Occipital lobe (tissue), 2 donors: ENCODE measurements around the gene CHRND. TPM values are rescaled to one million over a fixed set of nuclear protein-coding genes. Genes with fewer than 3 reads are reported as not detected.
"Not testable (repeated sequence)": the region's sequence is repeated elsewhere in the genome, so short reads cannot be mapped to it uniquely, and the experiment has no call there.

ENCODE experiments used
- DNase-seq: peaks from one replicate; lab custom pipeline; 2025; lab: John Stamatoyannopoulos, UW
- total RNA-seq: library from RNA; depleted of rRNA; stranded (reverse); fragments of >200 nt; gene quantifications from one replicate; pipeline ENCODE4 v1.2.3, GENCODE V29; 2014

Gene CHRND
- total RNA-seq, 1 donor from 2014 or later = not detected

DNA sequence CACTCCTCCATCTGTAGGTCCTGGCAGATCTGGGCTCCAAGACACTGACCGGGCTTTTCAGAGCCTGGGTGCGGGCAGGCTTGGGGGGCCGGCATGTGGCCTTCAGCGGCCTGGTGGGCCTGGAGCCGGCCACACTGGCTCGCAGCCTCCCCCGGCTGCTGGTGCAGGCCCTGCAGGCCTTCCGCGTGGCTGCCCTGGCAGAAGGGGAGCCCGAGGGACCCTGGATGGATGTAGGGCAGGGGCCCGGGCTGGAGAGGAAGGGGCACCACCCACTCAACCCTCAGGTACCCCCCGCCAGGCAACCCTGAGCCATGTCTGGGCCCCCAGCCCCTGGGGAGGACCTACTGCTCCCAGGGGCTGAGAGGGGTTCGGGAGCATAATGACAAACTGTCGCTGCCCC lies 761 bp upstream of the CHRND start:
- DNase-seq = no peak

DNA sequence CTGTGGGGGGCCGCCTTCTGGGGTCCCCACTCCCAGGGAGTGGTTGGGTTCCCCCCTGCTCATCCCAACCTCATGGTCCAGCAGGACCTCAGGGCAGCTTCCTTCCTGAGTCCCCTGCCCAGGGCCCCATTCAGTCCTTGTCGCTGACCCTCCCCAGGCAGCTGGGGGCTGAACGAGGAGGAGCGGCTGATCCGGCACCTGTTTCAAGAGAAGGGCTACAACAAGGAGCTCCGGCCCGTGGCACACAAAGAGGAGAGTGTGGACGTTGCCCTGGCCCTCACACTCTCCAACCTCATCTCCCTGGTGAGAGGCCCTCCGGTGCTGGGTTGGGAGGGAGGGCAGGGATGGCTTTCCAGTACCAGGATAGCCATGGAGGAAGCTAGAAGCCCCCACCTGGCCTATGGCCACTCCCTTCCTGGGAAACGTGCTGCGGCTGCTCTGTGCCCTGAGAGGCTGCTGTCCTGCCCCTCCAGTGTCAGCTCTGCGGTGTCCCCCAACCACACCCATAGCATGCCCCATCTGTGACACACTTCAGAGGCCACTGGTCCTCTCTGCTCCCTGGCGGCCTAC lies 497 bp downstream of the CHRND start:
- DNase-seq = no peak

DNA sequence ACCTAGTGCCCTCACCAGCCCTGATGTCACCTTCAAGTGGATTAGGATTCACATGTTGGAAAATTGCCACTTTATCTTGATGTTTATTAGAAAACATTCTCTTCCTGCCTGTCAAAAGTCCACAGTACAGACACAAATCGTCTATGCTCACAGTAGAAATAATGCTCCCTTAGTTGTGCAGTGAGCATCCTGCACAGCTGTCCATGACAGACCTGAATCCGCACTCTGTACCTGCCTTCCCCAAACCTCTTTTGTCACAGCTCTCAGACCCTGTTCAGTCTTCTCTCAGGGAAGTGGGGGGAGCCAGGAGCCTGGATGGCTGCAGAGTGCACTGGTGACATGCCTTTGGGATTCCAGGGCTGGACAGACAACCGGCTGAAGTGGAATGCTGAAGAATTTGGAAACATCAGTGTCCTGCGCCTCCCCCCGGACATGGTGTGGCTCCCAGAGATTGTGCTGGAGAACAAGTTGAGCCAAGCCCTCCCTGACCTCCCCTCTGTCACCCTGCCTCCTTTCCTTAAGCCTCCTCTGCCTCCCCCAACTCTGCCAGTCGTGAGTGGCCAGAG lies 2.0 kb downstream of the CHRND start:
- no peak for DNase-seq

DNA sequence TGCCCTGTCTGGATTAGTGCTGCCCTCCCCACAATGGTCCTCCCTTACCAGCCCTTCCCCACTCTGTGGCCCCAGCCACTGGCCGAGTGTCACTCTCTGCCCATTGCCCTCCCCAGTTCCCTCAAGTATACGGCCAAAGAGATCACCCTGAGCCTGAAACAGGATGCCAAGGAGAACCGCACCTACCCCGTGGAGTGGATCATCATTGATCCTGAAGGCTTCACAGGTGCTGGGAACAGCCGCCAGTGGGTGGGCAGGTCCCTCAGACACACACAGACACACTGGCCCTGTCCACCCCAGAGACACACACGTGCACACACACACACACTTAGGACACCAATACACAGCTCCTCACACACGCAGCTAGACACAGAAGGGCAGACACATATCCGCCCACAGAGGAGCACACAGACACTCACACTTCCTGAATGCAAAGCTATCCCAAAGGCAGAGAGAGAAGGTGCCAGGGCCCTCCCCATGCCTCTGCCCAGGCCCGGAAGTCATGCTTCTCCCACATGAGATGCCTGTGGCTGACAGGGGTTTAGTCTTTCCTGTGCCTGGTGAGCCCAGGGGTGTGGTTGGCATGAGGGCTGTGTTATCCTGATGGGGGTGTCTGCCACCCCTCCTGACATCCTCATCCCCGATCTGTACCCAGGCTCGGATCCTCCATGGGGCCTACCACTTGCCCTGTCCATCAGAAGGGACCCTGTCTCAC lies 2.9 kb downstream of the CHRND start:
- no peak for DNase-seq

- DNase-seq = no peak
Observed at GRCh38 chr2:232529806-232530547, 4.0 kb downstream of the CHRND start.

- DNase-seq = no peak
Observed at GRCh38 chr2:232530626-232531260, 4.8 kb downstream of the CHRND start.

- DNase-seq = no peak
Observed at GRCh38 chr2:232532419-232532818, 6.5 kb downstream of the CHRND start.

- DNase-seq = not testable (repeated sequence)
Observed at GRCh38 chr2:232532821-232533220, 6.9 kb downstream of the CHRND start.

DNA sequence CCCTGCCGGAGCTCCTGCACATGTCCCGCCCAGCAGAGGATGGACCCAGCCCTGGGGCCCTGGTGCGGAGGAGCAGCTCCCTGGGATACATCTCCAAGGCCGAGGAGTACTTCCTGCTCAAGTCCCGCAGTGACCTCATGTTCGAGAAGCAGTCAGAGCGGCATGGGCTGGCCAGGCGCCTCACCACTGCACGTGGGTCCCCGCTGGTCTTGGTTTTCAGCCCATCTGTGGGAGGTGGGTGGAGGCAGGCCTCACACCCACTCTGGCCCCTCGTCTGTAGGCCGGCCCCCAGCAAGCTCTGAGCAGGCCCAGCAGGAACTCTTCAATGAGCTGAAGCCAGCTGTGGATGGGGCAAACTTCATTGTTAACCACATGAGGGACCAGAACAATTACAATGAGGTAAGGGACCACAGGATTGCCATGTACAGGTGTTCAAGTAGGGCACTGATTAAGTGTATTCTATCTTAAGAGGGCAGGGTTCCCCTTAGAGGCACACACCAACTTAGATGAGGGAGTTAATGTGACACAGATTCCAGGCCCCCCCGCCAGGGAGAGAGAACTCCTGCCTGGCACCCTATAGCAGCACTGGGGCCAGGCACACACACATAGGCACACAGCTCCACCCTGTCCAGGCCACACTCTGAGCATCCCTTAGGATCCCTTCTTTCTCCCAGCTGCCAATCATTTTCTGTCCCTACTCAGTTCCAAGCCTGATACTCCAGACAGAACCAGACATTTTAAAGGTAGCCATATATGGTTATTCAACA lies 8.2 kb downstream of the CHRND start:
- no peak for DNase-seq

DNA sequence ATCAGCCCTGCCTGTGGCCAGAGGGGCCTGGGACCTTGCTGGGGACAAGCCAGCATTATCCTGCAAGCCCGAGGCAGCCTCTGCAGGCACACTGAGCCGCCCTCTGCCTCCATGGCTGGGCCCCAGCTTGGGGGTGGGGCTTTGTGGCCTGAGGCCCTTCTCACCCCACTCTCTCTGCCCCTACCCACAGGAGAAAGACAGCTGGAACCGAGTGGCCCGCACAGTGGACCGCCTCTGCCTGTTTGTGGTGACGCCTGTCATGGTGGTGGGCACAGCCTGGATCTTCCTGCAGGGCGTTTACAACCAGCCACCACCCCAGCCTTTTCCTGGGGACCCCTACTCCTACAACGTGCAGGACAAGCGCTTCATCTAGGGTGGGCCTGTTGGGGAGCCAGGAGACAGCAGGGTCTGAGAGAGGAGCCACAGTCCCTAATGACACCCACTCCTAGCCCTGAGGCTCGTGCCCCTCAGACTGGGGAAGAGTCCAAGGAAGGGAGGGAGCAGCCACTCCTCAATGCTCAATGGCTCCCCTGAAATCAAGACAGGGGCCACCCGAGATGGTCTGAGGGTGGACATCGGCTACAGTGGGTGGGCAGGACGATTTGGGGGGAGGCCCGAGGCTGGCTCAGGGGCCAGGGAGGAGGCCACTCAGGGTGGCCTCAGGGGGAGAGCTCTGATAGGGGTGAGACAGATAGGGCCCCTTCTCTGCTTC lies 9.1 kb downstream of the CHRND start:
- no peak for DNase-seq

DNA sequence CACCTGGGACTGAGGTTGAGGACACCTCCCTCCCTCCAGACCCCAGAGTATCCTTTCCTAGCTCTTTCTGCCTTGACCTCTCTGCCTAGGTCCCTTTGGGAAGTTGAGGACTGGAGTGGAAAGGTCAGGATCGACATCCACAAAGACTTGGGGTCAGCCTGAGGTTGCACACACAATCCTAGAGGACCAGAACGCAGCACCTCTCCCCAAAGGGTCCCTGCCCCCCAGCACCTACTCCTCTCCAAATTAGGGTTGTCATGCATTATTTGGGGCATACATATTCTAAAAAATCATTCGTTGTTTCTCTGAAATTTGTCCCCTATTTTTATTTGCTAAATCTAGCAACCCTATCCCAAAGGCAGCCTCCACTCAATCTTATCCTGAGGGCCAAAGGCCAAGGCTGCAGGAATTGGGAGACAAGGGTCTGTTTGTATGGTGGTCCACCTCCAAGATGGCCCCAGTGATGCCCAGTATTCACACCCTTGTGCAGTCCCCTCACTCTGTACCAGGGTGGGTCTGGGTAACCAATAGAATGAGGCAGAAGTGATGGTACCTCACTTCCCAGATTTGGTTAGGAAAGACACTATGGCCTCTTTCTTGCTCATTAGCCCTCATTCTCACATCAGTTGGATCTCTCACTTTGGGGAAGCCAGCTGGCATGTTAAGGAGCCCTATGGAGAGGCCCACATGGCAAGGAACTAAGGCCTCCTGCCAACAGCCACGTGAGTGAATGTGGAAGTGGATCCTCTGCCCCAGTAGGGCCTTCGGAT lies 10.0 kb downstream of the CHRND start:
- no peak for DNase-seq

DNA sequence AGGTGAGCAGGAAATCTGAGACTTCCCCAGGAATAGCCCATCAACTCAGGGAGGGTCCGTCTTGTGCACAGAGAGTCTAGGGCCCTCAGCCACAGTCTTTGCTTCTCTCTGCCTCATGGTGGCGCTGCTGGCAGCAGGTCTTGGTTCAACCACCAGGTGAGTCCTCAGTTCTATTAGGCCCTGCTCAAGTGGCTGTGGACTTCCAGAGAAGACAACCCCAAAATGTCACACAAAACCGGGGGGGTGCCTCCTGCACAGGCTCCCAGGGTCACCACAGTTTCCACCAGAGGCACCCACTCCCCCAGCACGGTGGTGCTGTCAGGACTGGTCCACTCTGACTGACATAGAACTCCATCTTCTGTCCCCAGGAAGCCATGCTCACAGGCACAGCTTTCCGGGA lies 11.1 kb downstream of the CHRND start:
- no peak for DNase-seq

DNA sequence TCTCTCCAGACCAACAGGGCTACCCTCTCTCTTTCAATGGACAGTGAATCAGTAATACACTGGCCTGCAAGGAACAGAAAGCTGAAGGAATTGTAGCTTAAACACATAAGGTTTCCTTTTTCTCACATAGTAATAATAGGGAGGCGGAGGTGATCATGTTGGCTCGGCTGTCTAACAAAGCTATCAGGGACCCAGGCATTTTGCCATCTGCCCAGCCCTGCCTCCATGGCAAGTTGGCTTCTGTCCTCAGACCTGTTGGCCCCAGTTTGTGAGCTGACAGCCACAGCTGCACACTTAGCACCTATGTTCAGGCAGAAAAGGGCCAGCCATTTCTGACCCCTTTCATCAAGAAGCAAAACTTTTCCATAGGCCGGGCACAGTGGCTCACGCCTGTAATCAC lies 11.5 kb downstream of the CHRND start:
- no peak for DNase-seq

DNA sequence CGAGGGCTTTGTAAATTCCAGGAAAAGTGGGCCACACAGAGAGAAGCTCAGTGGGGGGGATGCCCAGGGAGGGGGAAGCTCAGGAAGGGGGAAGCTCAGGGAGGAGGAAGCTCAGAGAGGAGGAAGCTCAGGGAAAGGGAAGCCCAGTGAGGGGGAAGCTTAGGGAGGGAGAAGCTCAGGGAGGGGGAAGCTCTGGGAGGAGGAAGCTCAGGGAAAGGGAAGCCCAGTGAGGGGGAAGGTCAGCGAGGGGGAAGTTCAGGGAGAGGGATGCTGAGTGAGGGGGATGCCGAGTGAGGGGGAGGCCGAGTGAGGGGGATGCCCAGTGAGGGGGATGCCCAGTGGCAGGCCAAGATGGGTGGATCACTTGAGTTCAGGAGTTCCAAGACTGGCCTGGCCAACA lies 12.7 kb downstream of the CHRND start:
- DNase-seq = no peak

GRCh38 chr2:232539298-232540231 lies 13.6 kb downstream of the CHRND start, which contains the start of gene CHRNG:
Gene CHRNG (plus strand): TSS chr2:232539692. CDS start chr2:232539748, 56 bp downstream.
- no peak for DNase-seq

DNA sequence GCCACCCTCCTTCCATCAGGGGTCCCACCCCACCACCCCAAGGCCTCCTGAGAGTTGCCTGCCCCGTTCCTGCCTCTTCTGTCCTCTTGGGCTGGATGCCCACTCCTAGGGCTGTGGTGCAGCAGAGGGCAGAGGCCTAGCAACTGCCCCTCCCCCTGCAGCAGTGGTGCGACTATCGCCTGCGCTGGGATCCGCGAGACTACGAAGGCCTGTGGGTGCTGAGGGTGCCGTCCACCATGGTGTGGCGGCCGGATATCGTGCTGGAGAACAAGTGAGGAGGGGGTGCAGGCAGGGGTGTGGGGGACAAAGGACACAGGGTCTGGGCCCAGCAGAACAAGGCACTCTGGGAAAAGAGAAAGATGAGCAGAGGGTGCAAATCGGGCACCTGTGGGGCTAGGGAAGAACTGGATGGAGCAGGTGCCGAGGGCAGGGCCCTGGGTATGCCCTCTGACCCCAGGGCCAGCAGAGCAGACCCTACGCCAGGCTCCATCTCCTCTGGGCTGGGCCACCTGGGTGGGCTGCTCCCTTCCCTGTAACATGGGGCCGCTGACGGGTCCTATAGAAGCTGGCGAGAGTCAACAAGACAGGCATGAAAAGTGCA lies 14.6 kb downstream of the CHRND start:
- no peak for DNase-seq

DNA sequence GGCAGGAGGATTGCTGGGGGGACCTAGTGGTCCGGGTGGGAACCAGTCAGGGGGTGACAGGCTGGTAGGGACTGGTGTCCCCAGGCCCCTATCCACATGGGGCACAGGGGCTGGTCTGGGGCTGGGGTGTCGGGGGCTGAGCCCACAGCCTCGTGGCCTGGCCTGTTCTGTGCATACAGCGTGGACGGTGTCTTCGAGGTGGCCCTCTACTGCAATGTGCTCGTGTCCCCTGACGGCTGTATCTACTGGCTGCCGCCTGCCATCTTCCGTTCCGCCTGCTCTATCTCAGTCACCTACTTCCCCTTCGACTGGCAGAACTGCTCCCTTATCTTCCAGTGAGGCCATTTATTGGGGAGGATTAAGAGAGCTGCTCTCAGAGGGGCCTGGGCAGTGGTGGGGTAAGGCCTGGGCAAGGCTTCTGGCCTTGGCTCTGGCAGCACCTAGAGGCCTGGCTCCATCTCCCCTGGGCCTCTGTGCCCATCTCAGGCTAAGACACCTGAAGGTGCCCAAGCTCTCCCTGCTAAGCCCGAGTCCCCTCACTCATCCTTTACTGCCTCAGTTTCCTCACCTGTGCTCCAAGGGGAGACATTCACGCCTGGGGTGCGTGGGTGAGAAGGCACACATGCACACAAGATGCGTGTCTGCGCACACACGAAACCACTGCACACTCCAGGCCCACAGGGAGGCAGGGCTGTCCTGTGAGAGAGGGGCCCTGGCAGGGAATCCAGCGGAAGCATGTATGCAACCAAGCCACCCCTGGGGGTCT lies 15.4 kb downstream of the CHRND start:
- no peak for DNase-seq
